GM18526 (cell line): Measurements from ENCODE around the gene MAPRE2.

Experiments used
- POLR2A ChIP-seq: IDR thresholded peaks from 3 replicates; pipeline ENCODE4 v1.6.1; 2011; ENCODE audit not compliant: insufficient read length; ENCODE audit errors: extremely low read depth

MAPRE2 gene

GRCh38 chr18:35073186-35074105 lies 32.2 kb downstream of the MAPRE2 start:
- TF ChIP-seq POLR2A, result no peak

- TF ChIP-seq POLR2A, result no peak
These were observed 33.4 kb downstream of the MAPRE2 start for GRCh38 chr18:35074581-35074980.

GRCh38 chr18:35075132-35075531 lies 33.9 kb downstream of the MAPRE2 start:
- TF ChIP-seq POLR2A, result no peak

DNA sequence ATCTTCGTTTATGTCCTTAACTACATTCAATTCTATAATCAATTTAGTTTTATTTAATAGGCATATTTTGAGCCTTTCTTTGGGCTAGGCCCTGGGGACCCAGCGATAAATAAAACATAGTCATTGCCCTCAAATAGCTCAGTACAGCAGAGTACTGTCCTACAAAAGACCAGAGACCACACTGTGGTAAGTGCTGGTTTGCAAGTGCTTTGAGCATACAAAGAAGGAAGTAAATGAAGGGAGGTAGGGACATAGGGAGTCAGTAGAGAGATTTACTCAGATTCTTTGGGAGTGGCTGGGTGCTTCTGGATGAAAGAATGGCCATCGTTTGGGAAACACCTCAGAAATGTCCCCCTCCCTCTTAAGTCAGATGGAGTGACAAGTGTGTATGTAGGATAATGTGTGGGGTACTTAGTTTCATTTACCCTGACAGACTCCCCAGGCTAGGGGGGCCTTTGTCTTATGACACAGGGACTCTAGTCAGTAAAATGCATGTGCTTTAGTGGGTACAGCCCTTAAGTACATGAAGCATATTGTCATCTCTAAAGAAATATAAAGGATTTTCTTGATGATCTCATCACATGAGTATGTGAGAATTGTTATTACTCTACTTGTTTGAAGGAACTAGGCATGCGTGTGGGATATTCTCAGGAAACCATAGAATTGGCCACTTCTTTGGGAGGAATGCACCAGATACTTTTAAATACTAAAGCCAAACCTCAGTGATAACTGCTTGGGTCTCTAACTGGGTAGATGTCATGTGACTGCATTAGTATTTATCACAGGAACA lies 35.1 kb downstream of the MAPRE2 start:
- no peak for TF ChIP-seq POLR2A

- TF ChIP-seq POLR2A, result no peak
These were observed 36.7 kb downstream of the MAPRE2 start for GRCh38 chr18:35077937-35078336.

- no peak for TF ChIP-seq POLR2A
These were observed 38.8 kb downstream of the MAPRE2 start for GRCh38 chr18:35080058-35080457.

DNA sequence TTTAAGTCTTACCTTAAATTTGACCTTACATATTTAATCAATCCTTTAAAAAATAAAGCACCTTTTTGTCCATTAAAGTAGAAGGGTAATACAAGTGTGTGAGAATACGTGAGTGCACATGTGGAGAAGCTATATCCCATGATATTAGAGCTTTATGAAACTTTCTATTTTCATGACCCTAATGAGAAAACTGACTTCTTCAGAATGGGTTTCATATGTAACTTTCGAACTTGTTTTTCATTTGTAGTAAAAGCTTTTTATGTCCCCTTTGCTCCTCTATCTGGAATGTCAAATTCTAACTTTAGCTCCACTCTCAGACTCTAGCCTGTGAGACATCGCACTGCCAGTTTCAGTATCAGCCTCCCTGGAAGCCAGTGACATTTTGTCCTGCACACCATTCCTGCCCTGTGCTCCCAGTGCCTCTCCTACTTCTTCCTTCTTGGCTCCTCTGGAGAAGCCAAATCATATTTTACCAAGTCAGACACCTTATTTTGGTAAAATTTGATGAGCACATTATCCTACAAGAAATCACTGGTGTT lies 42.0 kb downstream of the MAPRE2 start:
- no peak for TF ChIP-seq POLR2A

- TF ChIP-seq POLR2A, result no peak
These were observed 43.6 kb downstream of the MAPRE2 start for GRCh38 chr18:35084494-35085449.

GRCh38 chr18:35085450-35086380 lies 44.5 kb downstream of the MAPRE2 start:
- no peak for TF ChIP-seq POLR2A

- no peak for TF ChIP-seq POLR2A
These were observed 45.5 kb downstream of the MAPRE2 start for GRCh38 chr18:35086704-35087103.

- TF ChIP-seq POLR2A, result no peak
These were observed 46.5 kb downstream of the MAPRE2 start for GRCh38 chr18:35087726-35088125.

DNA sequence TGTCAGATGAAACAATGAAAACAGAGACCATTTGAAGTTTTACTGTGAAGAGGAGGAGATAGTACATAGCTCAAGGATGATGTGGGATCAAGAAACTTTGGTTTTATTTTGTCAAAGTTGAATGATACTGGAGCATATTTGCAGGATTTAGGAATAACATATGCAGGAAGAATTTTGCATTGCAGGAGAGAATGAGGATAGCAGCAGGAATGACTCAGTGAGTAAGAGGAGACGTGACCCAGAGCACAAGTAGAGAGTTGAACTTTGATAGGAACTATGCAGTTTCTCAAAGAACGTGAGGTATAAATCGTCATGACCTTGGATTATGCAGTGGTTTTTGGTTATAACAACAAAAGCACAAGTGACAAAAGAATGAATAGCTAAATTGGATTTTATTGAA lies 47.7 kb downstream of the MAPRE2 start:
- TF ChIP-seq POLR2A, result no peak

- TF ChIP-seq POLR2A, result no peak
These were observed 48.2 kb downstream of the MAPRE2 start for GRCh38 chr18:35089382-35089781.

GRCh38 chr18:35089891-35090550 lies 48.8 kb downstream of the MAPRE2 start:
- no peak for TF ChIP-seq POLR2A

GRCh38 chr18:35091841-35092240 lies 50.6 kb downstream of the MAPRE2 start:
- no peak for TF ChIP-seq POLR2A
